ENCODE measurements around the gene L3HYPDH.

L3HYPDH gene

DNA sequence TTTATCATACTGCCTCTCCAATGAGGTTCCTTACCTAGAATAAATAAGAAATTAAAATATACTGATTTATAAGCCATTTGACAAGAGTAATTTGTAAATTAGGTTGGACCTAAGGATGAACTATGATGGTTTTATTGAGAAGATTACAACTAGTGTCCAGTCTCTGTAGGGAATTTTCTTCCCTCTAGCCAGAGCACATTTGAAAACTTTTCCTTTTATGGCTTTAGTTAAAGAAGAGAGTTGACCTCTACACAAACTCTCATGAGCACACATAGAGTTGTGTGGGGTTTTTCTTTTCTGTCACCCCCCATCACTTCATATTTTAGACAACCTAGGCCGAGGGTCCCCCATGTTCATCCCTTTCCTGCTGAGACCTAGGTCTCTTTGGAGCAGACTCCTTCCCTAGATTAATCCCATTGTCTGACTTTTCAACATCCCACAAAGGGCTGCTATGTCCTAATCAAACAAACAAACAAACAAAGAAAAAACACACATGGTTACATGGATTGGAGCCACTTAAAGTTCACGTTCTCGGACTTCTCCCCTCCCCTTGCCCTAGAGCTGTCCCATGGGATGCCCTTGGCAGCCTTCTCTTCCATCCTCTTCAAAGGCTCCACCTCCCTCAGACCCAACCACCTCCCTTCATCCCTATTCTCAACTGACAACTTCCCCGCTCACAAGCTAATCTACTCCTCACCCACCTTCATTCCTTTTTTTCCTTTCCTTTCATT lies 59.7 kb downstream of the L3HYPDH start:
- DNase-seq: no peak

All from 8988T (cell line).